Liver (tissue), 9 donors: ENCODE data around the gene ZFP91. TPM values are rescaled to one million over a fixed set of nuclear protein-coding genes. Genes with fewer than 3 reads are reported as not detected.

Source experiments
- DNase-seq: peaks from one replicate; pipeline ENCODE4 v3.0.0-alpha.2; 2017; ENCODE audit warnings: low spot score
- H3K27ac ChIP-seq, 2 donors: one replicate each; pipeline ENCODE4 v1.7.0; 2013; ENCODE audit warnings: inconsistent platforms in 2 of 2, low read length in 2 of 2, control low read depth in 1 of 2, low read depth in 1 of 2, mild to moderate bottlenecking in 1 of 2
- H3K27me3 ChIP-seq, 4 donors: one replicate each; pipeline versions ENCODE4 v1.6.1 to v1.7.0; 2013; ENCODE audit warnings: low read length in 3 of 4, inconsistent platforms in 1 of 4, mild to moderate bottlenecking in 1 of 4, moderate library complexity in 1 of 4; ENCODE audit not compliant: control insufficient read depth in 4 of 4, insufficient read depth in 4 of 4
- H3K36me3 ChIP-seq, 4 donors: one replicate each; pipeline versions ENCODE4 v1.6.1 to v1.7.0; 2013; ENCODE audit warnings: low read length in 3 of 4, mild to moderate bottlenecking in 3 of 4, low read depth in 1 of 4, moderate library complexity in 1 of 4; ENCODE audit not compliant: control insufficient read depth in 4 of 4, insufficient read depth in 3 of 4
- H3K4me1 ChIP-seq, 4 donors: one replicate each; pipeline versions ENCODE4 v1.6.1 to v1.7.0; 2013; ENCODE audit warnings: low read length in 3 of 4, mild to moderate bottlenecking in 3 of 4, moderate library complexity in 1 of 4; ENCODE audit not compliant: control insufficient read depth in 4 of 4, insufficient read depth in 4 of 4
- H3K4me3 ChIP-seq, 3 donors: one replicate each; pipeline versions ENCODE4 v1.6.1 to v1.7.0; 2013; ENCODE audit warnings: low read length in 3 of 3, control low read depth in 1 of 3, low read depth in 1 of 3, mild to moderate bottlenecking in 1 of 3
- H3K9ac ChIP-seq, 2 donors: one replicate each; pipeline ENCODE4 v1.7.0; 2013; ENCODE audit warnings: low read length in 2 of 2, mild to moderate bottlenecking in 2 of 2, moderate library complexity in 2 of 2, control low read depth in 1 of 2, low read depth in 1 of 2
- H3K9me3 ChIP-seq, 4 donors: one replicate each; pipeline versions ENCODE4 v1.6.1 to v1.7.0; 2013; ENCODE audit warnings: low read length in 3 of 4; ENCODE audit not compliant: control insufficient read depth in 4 of 4
- ATF3 ChIP-seq: IDR thresholded peaks from 2 replicates; pipeline ENCODE4 v1.6.1; 2016; ENCODE audit warnings: antibody characterized with exemption
- EGR1 ChIP-seq, 2 donors: IDR thresholded peaks; 2 replicates each; pipeline ENCODE4 v1.6.1; 2016 to 2018; ENCODE audit warnings: antibody characterized with exemption in 2 of 2, low read depth in 2 of 2
- FOXA1 ChIP-seq: IDR thresholded peaks from 2 replicates; pipeline ENCODE4 v1.6.1; 2016; ENCODE audit warnings: antibody characterized with exemption
- FOXA2 ChIP-seq: IDR thresholded peaks from 2 replicates; pipeline ENCODE4 v1.6.1; 2016; ENCODE audit warnings: antibody characterized with exemption
- GABPA ChIP-seq, 2 donors: IDR thresholded peaks in 1 of 2; conservative IDR thresholded peaks in 1 of 2; 2 replicates each; pipeline ENCODE4 v1.6.1; 2016; ENCODE audit warnings: antibody characterized with exemption in 2 of 2, mild to moderate bottlenecking in 1 of 2, moderate library complexity in 1 of 2
- HNF4A ChIP-seq, 2 donors: conservative IDR thresholded peaks; 2 replicates each; pipeline ENCODE4 v1.6.1; 2016; ENCODE audit warnings: antibody characterized with exemption in 2 of 2, mild to moderate bottlenecking in 2 of 2
- HNF4G ChIP-seq: IDR thresholded peaks from 2 replicates; pipeline ENCODE4 v1.6.1; 2016; ENCODE audit warnings: antibody characterized with exemption
- JUND ChIP-seq, 2 donors: IDR thresholded peaks; 2 replicates each; pipeline ENCODE4 v1.6.1; 2016; ENCODE audit warnings: antibody characterized with exemption in 2 of 2
- NR2F2 ChIP-seq: IDR thresholded peaks from 2 replicates; pipeline ENCODE4 v1.6.1; 2016; ENCODE audit warnings: antibody characterized with exemption
- RAD21 ChIP-seq, 2 donors: IDR thresholded peaks; 2 replicates each; pipeline ENCODE4 v1.6.1; 2016; ENCODE audit warnings: antibody characterized with exemption in 2 of 2, mild to moderate bottlenecking in 2 of 2
- RXRA ChIP-seq, 2 donors: IDR thresholded peaks; 2 replicates each; pipeline ENCODE4 v1.6.1; 2017 to 2018; ENCODE audit warnings: antibody characterized with exemption in 2 of 2, mild to moderate bottlenecking in 1 of 2
- SP1 ChIP-seq: IDR thresholded peaks from 2 replicates; pipeline ENCODE4 v1.6.1; 2018; ENCODE audit warnings: antibody characterized with exemption, mild to moderate bottlenecking
- TAF1 ChIP-seq: conservative IDR thresholded peaks from 2 replicates; pipeline ENCODE4 v1.6.1; 2016; ENCODE audit warnings: antibody characterized with exemption, mild to moderate bottlenecking
- YY1 ChIP-seq: IDR thresholded peaks from 2 replicates; pipeline ENCODE4 v1.6.1; 2016; ENCODE audit warnings: antibody characterized with exemption, mild to moderate bottlenecking
- ZBTB33 ChIP-seq: IDR thresholded peaks from 2 replicates; pipeline ENCODE4 v1.6.1; 2016; ENCODE audit warnings: antibody characterized with exemption
- WGBS: extraction: QIAGEN DNeasy Blood & Tissue Kit; methylation state at CpG from one replicate; pipeline ENCODE4 v1.1.7; 2013; 5-methylcytosine and 5-hydroxymethylcytosine counted together
- polyA plus RNA-seq, 2 donors: library from polyadenylated mRNA; stranded (reverse) in 1 of 2; unstranded in 1 of 2; fragments of 200-250 nt in 1 of 2; fragments of >200 nt in 1 of 2; fragmentation: Nextera tagmentation in 1 of 2; extraction: Ambion mirVana in 1 of 2; gene quantifications; one replicate each; pipeline versions ENCODE4 v1.2.1 to v1.2.3, GENCODE V29; 2013 to 2015
- total RNA-seq, 2 donors: library from RNA; depleted of rRNA; stranded (reverse); fragments of >200 nt; gene quantifications; one replicate each; pipeline ENCODE4 v1.2.3, GENCODE V29; 2014
- TF ChIP-seq, protein P1 (sequence below): IDR thresholded peaks from 2 replicates; pipeline ENCODE4 v1.6.1; 2016; ENCODE audit warnings: antibody characterized with exemption, mild to moderate bottlenecking
- TF ChIP-seq, protein P2 (sequence below): fragments of 150-350 bp; IDR thresholded peaks from 2 replicates; pipeline ENCODE4 v1.5.1; 2017; ENCODE audit warnings: improper control_type of control experiment, low read depth, low read length; ENCODE audit not compliant: missing input control
- TF ChIP-seq, protein P3 (sequence below): IDR thresholded peaks from 2 replicates; pipeline ENCODE4 v1.6.1; 2016; ENCODE audit warnings: antibody characterized with exemption
- donor health status: healthy.
- donor health status: healthy.
- donor health status: healthy.
- donor health status: healthy.
- donor health status: healthy.

Gene ZFP91
- total and polyA plus RNA-seq, 4 donors, result 8.9 to 27.8 (median 20.0) TPM

DNA sequence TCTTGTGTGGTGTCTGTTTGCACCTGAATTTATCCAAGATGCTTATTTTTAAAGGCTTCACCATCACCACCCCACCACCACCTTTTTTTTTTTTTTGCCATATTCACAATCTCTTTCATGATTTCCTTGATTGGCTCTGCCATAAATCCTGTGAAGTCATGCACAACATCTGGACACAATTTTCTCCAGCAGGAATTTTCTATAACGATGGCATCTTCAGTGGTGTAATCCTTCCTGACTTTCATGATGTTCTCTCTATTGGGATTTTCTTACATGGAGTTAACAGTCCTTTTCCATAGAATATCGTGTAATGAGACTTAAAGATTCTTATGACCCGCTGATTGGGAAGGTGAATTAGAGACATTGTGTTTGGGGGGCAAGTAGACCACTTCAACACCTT lies 17.8 kb downstream of the ZFP91 start:
- WGBS, result 90% methylated on average over 3 of the region's 3 CpGs
- H3K9ac ChIP-seq, result no peak overlapping the region
- H3K27me3 ChIP-seq, result no peaks in the 10 kb centered on the region
- H3K4me3 ChIP-seq, result no peak overlapping the region
- no peaks in the 10 kb centered on the region for H3K9me3 ChIP-seq
- DNase-seq, result no peak
- TF ChIP-seq TAF1, result no peak
- TF ChIP-seq, protein P1, sequence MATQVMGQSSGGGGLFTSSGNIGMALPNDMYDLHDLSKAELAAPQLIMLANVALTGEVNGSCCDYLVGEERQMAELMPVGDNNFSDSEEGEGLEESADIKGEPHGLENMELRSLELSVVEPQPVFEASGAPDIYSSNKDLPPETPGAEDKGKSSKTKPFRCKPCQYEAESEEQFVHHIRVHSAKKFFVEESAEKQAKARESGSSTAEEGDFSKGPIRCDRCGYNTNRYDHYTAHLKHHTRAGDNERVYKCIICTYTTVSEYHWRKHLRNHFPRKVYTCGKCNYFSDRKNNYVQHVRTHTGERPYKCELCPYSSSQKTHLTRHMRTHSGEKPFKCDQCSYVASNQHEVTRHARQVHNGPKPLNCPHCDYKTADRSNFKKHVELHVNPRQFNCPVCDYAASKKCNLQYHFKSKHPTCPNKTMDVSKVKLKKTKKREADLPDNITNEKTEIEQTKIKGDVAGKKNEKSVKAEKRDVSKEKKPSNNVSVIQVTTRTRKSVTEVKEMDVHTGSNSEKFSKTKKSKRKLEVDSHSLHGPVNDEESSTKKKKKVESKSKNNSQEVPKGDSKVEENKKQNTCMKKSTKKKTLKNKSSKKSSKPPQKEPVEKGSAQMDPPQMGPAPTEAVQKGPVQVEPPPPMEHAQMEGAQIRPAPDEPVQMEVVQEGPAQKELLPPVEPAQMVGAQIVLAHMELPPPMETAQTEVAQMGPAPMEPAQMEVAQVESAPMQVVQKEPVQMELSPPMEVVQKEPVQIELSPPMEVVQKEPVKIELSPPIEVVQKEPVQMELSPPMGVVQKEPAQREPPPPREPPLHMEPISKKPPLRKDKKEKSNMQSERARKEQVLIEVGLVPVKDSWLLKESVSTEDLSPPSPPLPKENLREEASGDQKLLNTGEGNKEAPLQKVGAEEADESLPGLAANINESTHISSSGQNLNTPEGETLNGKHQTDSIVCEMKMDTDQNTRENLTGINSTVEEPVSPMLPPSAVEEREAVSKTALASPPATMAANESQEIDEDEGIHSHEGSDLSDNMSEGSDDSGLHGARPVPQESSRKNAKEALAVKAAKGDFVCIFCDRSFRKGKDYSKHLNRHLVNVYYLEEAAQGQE, result no peak
- TF ChIP-seq, protein P2, sequence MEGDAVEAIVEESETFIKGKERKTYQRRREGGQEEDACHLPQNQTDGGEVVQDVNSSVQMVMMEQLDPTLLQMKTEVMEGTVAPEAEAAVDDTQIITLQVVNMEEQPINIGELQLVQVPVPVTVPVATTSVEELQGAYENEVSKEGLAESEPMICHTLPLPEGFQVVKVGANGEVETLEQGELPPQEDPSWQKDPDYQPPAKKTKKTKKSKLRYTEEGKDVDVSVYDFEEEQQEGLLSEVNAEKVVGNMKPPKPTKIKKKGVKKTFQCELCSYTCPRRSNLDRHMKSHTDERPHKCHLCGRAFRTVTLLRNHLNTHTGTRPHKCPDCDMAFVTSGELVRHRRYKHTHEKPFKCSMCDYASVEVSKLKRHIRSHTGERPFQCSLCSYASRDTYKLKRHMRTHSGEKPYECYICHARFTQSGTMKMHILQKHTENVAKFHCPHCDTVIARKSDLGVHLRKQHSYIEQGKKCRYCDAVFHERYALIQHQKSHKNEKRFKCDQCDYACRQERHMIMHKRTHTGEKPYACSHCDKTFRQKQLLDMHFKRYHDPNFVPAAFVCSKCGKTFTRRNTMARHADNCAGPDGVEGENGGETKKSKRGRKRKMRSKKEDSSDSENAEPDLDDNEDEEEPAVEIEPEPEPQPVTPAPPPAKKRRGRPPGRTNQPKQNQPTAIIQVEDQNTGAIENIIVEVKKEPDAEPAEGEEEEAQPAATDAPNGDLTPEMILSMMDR, result no peak
- no peak for TF ChIP-seq NR2F2
- no peak for TF ChIP-seq JUND (IDR thresholded peaks at IDR 0.05)
- TF ChIP-seq HNF4A (conservative IDR thresholded peaks at IDR 0.05), result no peak
- TF ChIP-seq RAD21 (IDR thresholded peaks at IDR 0.05), result no peak
- TF ChIP-seq ATF3, result no peak
- TF ChIP-seq EGR1 (IDR thresholded peaks at IDR 0.05; ENCODE audit: low read depth in 2 of 2), result no peak
- no peak for TF ChIP-seq SP1
- no peak for TF ChIP-seq YY1
- TF ChIP-seq GABPA (IDR thresholded peaks at IDR 0.05 in 1 of 2, conservative IDR thresholded peaks at IDR 0.05 in 1 of 2), result no peak
- no peak for TF ChIP-seq FOXA2
- TF ChIP-seq ZBTB33, result no peak
- TF ChIP-seq HNF4G, result no peak
- no peak for TF ChIP-seq FOXA1
- TF ChIP-seq, protein P3, sequence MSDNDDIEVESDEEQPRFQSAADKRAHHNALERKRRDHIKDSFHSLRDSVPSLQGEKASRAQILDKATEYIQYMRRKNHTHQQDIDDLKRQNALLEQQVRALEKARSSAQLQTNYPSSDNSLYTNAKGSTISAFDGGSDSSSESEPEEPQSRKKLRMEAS, result no peak
- TF ChIP-seq RXRA (IDR thresholded peaks at IDR 0.05), result no peak
- no peak overlapping the region for H3K27ac ChIP-seq
- peaks cover 4 to 26% (median 19%) of the 10 kb centered on the region in 4 donors for H3K4me1 ChIP-seq
- H3K36me3 ChIP-seq, result peaks cover 0 to 4% (median 0%) of the 10 kb centered on the region in 4 donors
